Loucy (cell line): ENCODE results near the gene BBX.

Experiments
- H2AFZ ChIP-seq: fragments of 200-600 bp; sonication (generic); 2 replicates; pipeline ENCODE4 v1.6.0; 2016; ENCODE audit warnings: antibody characterized with exemption, mild to moderate bottlenecking, low read length, moderate library complexity
- H3F3A ChIP-seq: fragments of 200-600 bp; 2 replicates; pipeline ENCODE4 v1.6.0; 2016; ENCODE audit warnings: antibody characterized with exemption, low read depth, mild to moderate bottlenecking
- H3K27me3 ChIP-seq: fragments of 200-600 bp; sonication (generic); 2 replicates; pipeline ENCODE4 v1.6.1; 2014; ENCODE audit warnings: low read length, mild to moderate bottlenecking; ENCODE audit not compliant: insufficient read depth, poor library complexity, severe bottlenecking
- H3K36me3 ChIP-seq: fragments of 200-600 bp; sonication (generic); 2 replicates; pipeline ENCODE4 v1.6.1; 2016; ENCODE audit warnings: low read length; ENCODE audit not compliant: insufficient read depth
- H3K4me1 ChIP-seq: fragments of 200-600 bp; sonication (generic); 2 replicates; pipeline ENCODE4 v1.5.1; 2014; ENCODE audit warnings: low read length, mild to moderate bottlenecking; ENCODE audit not compliant: insufficient read depth, poor library complexity, severe bottlenecking
- H3K4me2 ChIP-seq: fragments of 200-600 bp; sonication (generic); 2 replicates; pipeline ENCODE4 v1.6.0; 2014; ENCODE audit warnings: antibody characterized with exemption, low read length, low read depth, mild to moderate bottlenecking; ENCODE audit not compliant: poor library complexity, severe bottlenecking
- H3K4me3 ChIP-seq: fragments of 200-600 bp; sonication (generic); 2 replicates; pipeline ENCODE4 v1.5.1; 2014; ENCODE audit warnings: low read length, mild to moderate bottlenecking, mixed read lengths; ENCODE audit not compliant: poor library complexity, severe bottlenecking
- H3K79me2 ChIP-seq: fragments of 200-600 bp; sonication (generic); 2 replicates; pipeline ENCODE4 v1.6.1; 2014; ENCODE audit warnings: low read length; ENCODE audit not compliant: insufficient read depth
- H3K9ac ChIP-seq: fragments of 200-600 bp; sonication (generic); 2 replicates; pipeline ENCODE4 v1.6.0; 2014; ENCODE audit warnings: mild to moderate bottlenecking, low read depth, low read length, moderate library complexity; ENCODE audit not compliant: poor library complexity, severe bottlenecking
- H3K9me2 ChIP-seq: fragments of 200-600 bp; sonication (generic); replicated peaks from 2 replicates; pipeline ENCODE4 v1.6.1; 2016; ENCODE audit warnings: low read depth, low read length, mixed read lengths
- H3K9me3 ChIP-seq: fragments of 200-600 bp; sonication (generic); 2 replicates; pipeline ENCODE4 v1.6.1; 2014; ENCODE audit warnings: mild to moderate bottlenecking, antibody characterized with exemption, low read length, low read depth; ENCODE audit not compliant: insufficient read depth
- H4K20me1 ChIP-seq: fragments of 200-600 bp; sonication (generic); 2 replicates; pipeline ENCODE4 v1.6.0; 2014; ENCODE audit warnings: antibody characterized with exemption, low read length, mild to moderate bottlenecking; ENCODE audit not compliant: insufficient read depth, poor library complexity, severe bottlenecking
- CTCF ChIP-seq: fragments of 200-600 bp; sonication (generic); conservative IDR thresholded peaks from 2 replicates; pipeline ENCODE4 v1.5.1; 2014; ENCODE audit warnings: mild to moderate bottlenecking, antibody characterized with exemption, low read length
- EZH2phosphoT487 ChIP-seq: fragments of 200-600 bp; IDR thresholded peaks from 2 replicates; pipeline ENCODE4 v1.6.1; 2018; ENCODE audit warnings: antibody characterized with exemption, mild to moderate bottlenecking, moderate library complexity, borderline replicate concordance

BBX gene

GRCh38 chr3:107548601-107549000, 25.8 kb downstream of the BBX start:
- Histone ChIP-seq H4K20me1 (peaks cover 26% of the 10 kb centered on the region), H3K4me2 (no peak overlapping the region), H3K4me1 (peaks cover 3% of the 10 kb centered on the region), H3K36me3 (peaks cover 5% of the 10 kb centered on the region; the same call in 1 of the 2 replicates), H3K9ac (no peak overlapping the region), H3F3A (no peaks in the 10 kb centered on the region), H3K4me3 (no peak overlapping the region), H3K27me3 (no peaks in the 10 kb centered on the region), H3K9me3 (no peaks in the 10 kb centered on the region), H2AFZ (no peak overlapping the region), H3K9me2 (no peaks in the 10 kb centered on the region), H3K79me2 (peaks cover 68% of the 10 kb centered on the region)
- TF ChIP-seq EZH2phosphoT487 (no peak), CTCF (no peak)

GRCh38 chr3:107555359-107555758, 32.6 kb downstream of the BBX start:
- Histone ChIP-seq H2AFZ (no peak overlapping the region), H3K79me2 (peaks cover 71% of the 10 kb centered on the region; the same call in 1 of the 2 replicates), H3K9me3 (no peaks in the 10 kb centered on the region), H3F3A (no peaks in the 10 kb centered on the region), H3K9me2 (no peaks in the 10 kb centered on the region), H3K4me1 (peaks cover under 1% of the 10 kb centered on the region), H3K36me3 (no peaks in the 10 kb centered on the region), H3K4me2 (no peak overlapping the region), H3K27me3 (no peaks in the 10 kb centered on the region), H3K4me3 (no peak overlapping the region), H4K20me1 (peaks cover 10% of the 10 kb centered on the region), H3K9ac (no peak overlapping the region)
- no peak for TF ChIP-seq EZH2phosphoT487
- no peak for TF ChIP-seq CTCF

GRCh38 chr3:107557743-107558142, 35.0 kb downstream of the BBX start:
- Histone ChIP-seq H3K79me2 (peaks cover 63% of the 10 kb centered on the region; the same call in 1 of the 2 replicates), H2AFZ (no peak overlapping the region), H4K20me1 (peaks cover 18% of the 10 kb centered on the region), H3K9me2 (no peaks in the 10 kb centered on the region), H3K4me1 (peaks cover 10% of the 10 kb centered on the region), H3K27me3 (no peaks in the 10 kb centered on the region), H3F3A (no peaks in the 10 kb centered on the region), H3K36me3 (no peaks in the 10 kb centered on the region), H3K4me2 (no peak overlapping the region), H3K9ac (no peak overlapping the region), H3K4me3 (no peak overlapping the region), H3K9me3 (no peaks in the 10 kb centered on the region)
- no peak for TF ChIP-seq CTCF
- no peak for TF ChIP-seq EZH2phosphoT487
